HL-60 (cell line): ENCODE results near the gene RSU1.

ENCODE experiments used
- DNase-seq, 2 experiments: peaks; one replicate each; pipeline ENCODE4 v3.0.0-alpha.2; 2010 to 2020; ENCODE audit warnings: low read depth in 1 of 2, low spot score in 1 of 2
- H3K27ac ChIP-seq: fragments of 250-450 bp; sonication (Bioruptor Pico); replicated peaks from 2 replicates; pipeline ENCODE4 v1.5.1; 2020; ENCODE audit warnings: mild to moderate bottlenecking, moderate library complexity
- H3K27me3 ChIP-seq: fragments of 250-450 bp; sonication (Bioruptor Pico); 2 replicates; pipeline ENCODE4 v1.5.1; 2021; ENCODE audit warnings: mild to moderate bottlenecking, moderate library complexity; ENCODE audit not compliant: insufficient read depth, poor library complexity, severe bottlenecking
- H3K4me3 ChIP-seq: replicated peaks from 2 replicates; pipeline ENCODE4 v1.5.1; 2011; ENCODE audit warnings: mild to moderate bottlenecking, control low read depth, low read length; ENCODE audit not compliant: insufficient read depth
- CTCF ChIP-seq: IDR thresholded peaks from one replicate; pipeline ENCODE4 v1.5.1; 2011; ENCODE audit warnings: low read length, control low read depth, inconsistent platforms; ENCODE audit not compliant: insufficient read depth
- GABPA ChIP-seq: IDR thresholded peaks from 2 replicates; pipeline ENCODE4 v1.6.1; 2012; ENCODE audit warnings: low read depth
- POLR2AphosphoS5 ChIP-seq: IDR thresholded peaks from 2 replicates; pipeline ENCODE4 v1.6.1; 2012; ENCODE audit warnings: low read depth
- REST ChIP-seq: IDR thresholded peaks from 2 replicates; pipeline ENCODE4 v1.6.1; 2012; ENCODE audit warnings: low read depth; ENCODE audit not compliant: insufficient replicate concordance
- SPI1 ChIP-seq: IDR thresholded peaks from 2 replicates; pipeline ENCODE4 v1.6.1; 2012; ENCODE audit warnings: low read depth, mild to moderate bottlenecking, borderline replicate concordance

The RSU1 gene

DNA sequence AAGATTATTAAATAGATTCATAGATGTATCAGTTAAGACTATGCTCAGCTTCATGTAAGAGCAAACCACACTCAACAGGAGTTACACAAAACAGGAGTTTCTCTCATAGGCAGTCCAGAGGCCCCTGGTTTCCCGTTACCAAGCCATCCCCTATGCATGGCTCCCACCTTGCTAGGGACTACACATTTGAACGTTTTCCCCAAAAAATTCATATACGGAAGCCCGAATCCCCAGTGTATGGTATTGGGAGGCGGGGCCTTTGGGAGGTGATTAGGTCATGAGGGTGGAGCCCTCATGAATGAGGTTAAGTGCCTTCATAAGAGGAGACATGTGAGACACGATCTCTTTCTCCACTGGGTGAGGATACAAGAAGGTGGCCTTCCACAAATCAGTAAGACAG lies 29.1 kb downstream of the RSU1 start:
- TF ChIP-seq REST (no peak), SPI1 (no peak), CTCF (no peak), POLR2AphosphoS5 (no peak), GABPA (no peak)
- H3K27ac ChIP-seq = no peak overlapping the region
- DNase-seq = no peak

DNA sequence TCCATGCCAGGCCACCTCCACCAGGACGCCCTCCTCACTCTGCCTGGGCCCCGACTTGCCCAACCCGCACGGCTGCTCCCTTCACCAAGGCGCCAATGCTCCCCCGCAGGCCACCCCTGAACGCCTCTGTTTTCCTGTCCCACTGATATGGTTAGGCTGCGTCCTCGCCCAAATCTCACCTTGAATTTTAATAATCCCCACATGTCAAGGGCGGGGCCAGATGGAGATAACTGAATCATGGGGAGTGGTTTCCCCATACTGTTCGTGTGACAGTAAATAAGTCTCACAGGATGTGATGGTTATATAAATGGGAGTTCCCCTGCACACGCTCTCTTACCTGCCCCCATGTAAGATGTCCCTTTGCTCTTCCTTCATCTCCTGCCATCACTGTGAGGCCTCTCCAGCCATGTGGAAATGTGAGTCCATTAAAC lies 29.8 kb downstream of the RSU1 start:
- no peaks in the 10 kb centered on the region for H3K27me3 ChIP-seq
- no peak overlapping the region for H3K4me3 ChIP-seq
- H3K27ac ChIP-seq = no peak overlapping the region
- no peak for TF ChIP-seq POLR2AphosphoS5
- TF ChIP-seq CTCF = no peak
- TF ChIP-seq SPI1 = no peak
- TF ChIP-seq REST = no peak
- no peak for TF ChIP-seq GABPA
- DNase-seq = no peak

More for the DNA sequence above, 29.1 kb downstream of the RSU1 start:
- no peaks in the 10 kb centered on the region for H3K27me3 ChIP-seq
- no peak overlapping the region for H3K4me3 ChIP-seq

GRCh38 chr10:16780338-16780880 lies 36.8 kb downstream of the RSU1 start:
- TF ChIP-seq POLR2AphosphoS5 (no peak), GABPA (no peak), SPI1 (no peak), REST (no peak), CTCF (no peak)
- Histone ChIP-seq H3K4me3 (no peak overlapping the region), H3K27me3 (no peaks in the 10 kb centered on the region), H3K27ac (no peak overlapping the region)
- DNase-seq = no peak
